WTC11 (cell line): ENCODE data around the gene AFF2. TPM values are rescaled to one million over a fixed set of nuclear protein-coding genes. Genes with fewer than 3 reads are reported as not detected.

ENCODE experiments used
- ATAC-seq: fragments of 200-7000 bp; cut with Tn5 transposase; 2 replicates; pipeline ENCODE4 v1.10.0; 2021; ENCODE audit warnings: mild to moderate bottlenecking, moderate library complexity
- CTCF ChIA-PET: fragments of 300-600 bp; sonication (Branson Sonifier 250); formaldehyde crosslinking; loops from one replicate; lab custom pipeline; 2021; ENCODE audit warnings: antibody characterized with exemption; lab: Charles Lee
- POLR2A ChIA-PET: fragments of 350-600 bp; sonication (Branson Sonifier 250); formaldehyde crosslinking; loops from one replicate; lab custom pipeline; 2021; ENCODE audit warnings: antibody characterized with exemption; lab: Charles Lee
- DNase-seq: peaks from one replicate; pipeline ENCODE4 v3.0.0; 2021; ENCODE audit warnings: low spot score
- H3K27ac Mint-ChIP-seq: 2 replicates; pipeline ENCODE4 v1.8.0; 2021; ENCODE audit warnings: mixed read lengths
- H3K27me3 Mint-ChIP-seq: 2 replicates; pipeline ENCODE4 v1.8.0; 2021; ENCODE audit warnings: low read depth, mild to moderate bottlenecking, moderate library complexity, mixed read lengths
- H3K36me3 Mint-ChIP-seq: 2 replicates; pipeline ENCODE4 v1.8.0; 2021; ENCODE audit warnings: mixed read lengths
- H3K4me1 Mint-ChIP-seq: 2 replicates; pipeline ENCODE4 v1.8.0; 2022; ENCODE audit warnings: mixed read lengths
- H3K4me3 Mint-ChIP-seq: 2 replicates; pipeline ENCODE4 v1.8.0; 2021; ENCODE audit warnings: mild to moderate bottlenecking, moderate library complexity, mixed read lengths
- H3K9me3 Mint-ChIP-seq: 2 replicates; pipeline ENCODE4 v1.8.0; 2021; ENCODE audit warnings: mixed read lengths
- AR ChIP-seq: fragments of 250-450 bp; sonication (Bioruptor Pico); IDR thresholded peaks from 2 replicates; pipeline ENCODE4 v1.9.0; 2021; ENCODE audit warnings: mild to moderate bottlenecking
- ARID4B ChIP-seq: sonication (generic); formaldehyde crosslinking; IDR thresholded peaks from 2 replicates; pipeline ENCODE4 v1.8.0; 2023; ENCODE audit warnings: missing genetic modification reagents, mild to moderate bottlenecking, borderline replicate concordance
- ATF2 ChIP-seq: sonication (generic); formaldehyde crosslinking; IDR thresholded peaks from 2 replicates; pipeline ENCODE4 v1.8.1; 2022; ENCODE audit warnings: low read depth, missing genetic modification reagents, borderline replicate concordance
- ATF3 ChIP-seq: sonication (generic); formaldehyde crosslinking; conservative IDR thresholded peaks from 2 replicates; pipeline ENCODE4 v1.8.1; 2022; ENCODE audit warnings: mild to moderate bottlenecking, missing genetic modification reagents
- ATF6 ChIP-seq: sonication (generic); formaldehyde crosslinking; IDR thresholded peaks from 2 replicates; pipeline ENCODE4 v1.8.1; 2023; ENCODE audit warnings: mild to moderate bottlenecking, missing genetic modification reagents
- CDX4 ChIP-seq: fragments of 250-450 bp; sonication (Bioruptor Pico); IDR thresholded peaks from 2 replicates; pipeline ENCODE4 v1.9.0; 2021; ENCODE audit warnings: moderate library complexity, mild to moderate bottlenecking, inconsistent platforms, borderline replicate concordance
- CTCF ChIP-seq: fragments of 200-600 bp; IDR thresholded peaks from 2 replicates; pipeline ENCODE4 v1.8.0; 2022; ENCODE audit warnings: antibody characterized with exemption
- E2F1 ChIP-seq: sonication (generic); formaldehyde crosslinking; IDR thresholded peaks from 2 replicates; pipeline ENCODE4 v1.8.0; 2022; ENCODE audit warnings: mild to moderate bottlenecking, missing genetic modification reagents
- ESRRA ChIP-seq: sonication (generic); formaldehyde crosslinking; IDR thresholded peaks from 2 replicates; pipeline ENCODE4 v1.8.1; 2022; ENCODE audit warnings: mild to moderate bottlenecking, missing genetic modification reagents, borderline replicate concordance
- ETV6 ChIP-seq: sonication (generic); formaldehyde crosslinking; IDR thresholded peaks from 2 replicates; pipeline ENCODE4 v1.8.1; 2022; ENCODE audit warnings: mild to moderate bottlenecking, missing genetic modification reagents
- GTF2I ChIP-seq: fragments of 250-450 bp; sonication (Bioruptor Pico); conservative IDR thresholded peaks from 2 replicates; pipeline ENCODE4 v1.4.0; 2021; ENCODE audit warnings: mild to moderate bottlenecking
- IRF1 ChIP-seq: sonication (generic); formaldehyde crosslinking; IDR thresholded peaks from 2 replicates; pipeline ENCODE4 v1.8.0; 2023; ENCODE audit warnings: missing genetic modification reagents
- NFATC4 ChIP-seq: fragments of 250-450 bp; sonication (Bioruptor Pico); IDR thresholded peaks from 2 replicates; pipeline ENCODE4 v1.9.0; 2021; ENCODE audit warnings: mild to moderate bottlenecking
- NR3C1 ChIP-seq: sonication (generic); formaldehyde crosslinking; conservative IDR thresholded peaks from 2 replicates; pipeline ENCODE4 v1.8.1; 2023; ENCODE audit warnings: low read depth, mild to moderate bottlenecking, missing genetic modification reagents
- PRRX2 ChIP-seq: fragments of 250-450 bp; sonication (Bioruptor Pico); IDR thresholded peaks from 2 replicates; pipeline ENCODE4 v1.8.0; 2021; ENCODE audit warnings: mild to moderate bottlenecking
- TCF7 ChIP-seq: sonication (generic); formaldehyde crosslinking; IDR thresholded peaks from 2 replicates; pipeline ENCODE4 v1.8.0; 2022; ENCODE audit warnings: mild to moderate bottlenecking, low read depth, missing genetic modification reagents, moderate library complexity
- ZBTB43 ChIP-seq: sonication (generic); formaldehyde crosslinking; IDR thresholded peaks from 2 replicates; pipeline ENCODE4 v1.8.1; 2023; ENCODE audit warnings: mild to moderate bottlenecking, missing genetic modification reagents
- ZMAT4 ChIP-seq: fragments of 250-450 bp; sonication (Bioruptor Pico); IDR thresholded peaks from 2 replicates; pipeline ENCODE4 v1.9.0; 2021; ENCODE audit warnings: mild to moderate bottlenecking
- total RNA-seq: library from RNA; stranded (reverse); gene quantifications from 3 replicates; pipeline ENCODE4 v1.2.3, GENCODE V29; 2021

The AFF2 gene
- total RNA-seq, 1 experiment from 2014 or later: 7.6 TPM

- no peak for ATAC-seq
- H3K27ac Mint-ChIP-seq: no peak overlapping the region
- POLR2A ChIA-PET: no interaction called here
- H3K4me1 Mint-ChIP-seq: peaks cover 8% of the 10 kb centered on the region
- no peak for DNase-seq
- H3K9me3 Mint-ChIP-seq: no peaks in the 10 kb centered on the region
- no peak overlapping the region for H3K4me3 Mint-ChIP-seq
- no peaks in the 10 kb centered on the region for H3K36me3 Mint-ChIP-seq
- no peaks in the 10 kb centered on the region for H3K27me3 Mint-ChIP-seq
- TF ChIP-seq CDX4: no peak
- TF ChIP-seq ATF3: no peak
- TF ChIP-seq ESRRA: no peak
- no peak for TF ChIP-seq PRRX2 (CRISPR knock-in tag)
- TF ChIP-seq GTF2I (CRISPR knock-in tag): no peak
- no peak for TF ChIP-seq ATF2 (CRISPR knock-in tag)
- TF ChIP-seq E2F1 (CRISPR knock-in tag): no peak
- no peak for TF ChIP-seq ATF6 (CRISPR knock-in tag)
- no peak for TF ChIP-seq IRF1 (CRISPR knock-in tag)
- no peak for TF ChIP-seq TCF7
- no peak for TF ChIP-seq ETV6 (CRISPR knock-in tag)
- TF ChIP-seq NR3C1 (CRISPR knock-in tag): no peak
- no peak for TF ChIP-seq ZBTB43 (CRISPR knock-in tag)
- no peak for TF ChIP-seq CTCF
- no peak for TF ChIP-seq NFATC4 (CRISPR knock-in tag)
- TF ChIP-seq, all 79 proteins: peak for 0
- CTCF ChIA-PET: no interaction called here
These were observed 134.2 kb downstream of the AFF2 start for GRCh38 chrX:148634591-148634990.

GRCh38 chrX:148643460-148643859, 143.0 kb downstream of the AFF2 start:
- no peak overlapping the region for H3K27ac Mint-ChIP-seq
- DNase-seq (no peak), ATAC-seq (no peak)
- TF ChIP-seq AR (CRISPR knock-in tag): no peak
- TF ChIP-seq ZMAT4 (CRISPR knock-in tag): no peak
- no peak for TF ChIP-seq ARID4B (CRISPR knock-in tag)
- H3K4me3 Mint-ChIP-seq: no peak overlapping the region
- CTCF ChIA-PET: no interaction called here
- no peaks in the 10 kb centered on the region for H3K9me3 Mint-ChIP-seq
- POLR2A ChIA-PET: no interaction called here
- no peaks in the 10 kb centered on the region for H3K36me3 Mint-ChIP-seq
- no peaks in the 10 kb centered on the region for H3K27me3 Mint-ChIP-seq
- peaks cover 9% of the 10 kb centered on the region; the same call in 1 of the 2 replicates for H3K4me1 Mint-ChIP-seq
